DLD1 (cell line): Measurements from ENCODE around the gene KIAA0040.

Source experiments
- in situ Hi-C: cut with HindIII; loops from 2 replicates; pipeline ENCODE4 v1.10.0; 2017; ENCODE audit warnings: low sequenced_read_pairs

KIAA0040 gene

DNA sequence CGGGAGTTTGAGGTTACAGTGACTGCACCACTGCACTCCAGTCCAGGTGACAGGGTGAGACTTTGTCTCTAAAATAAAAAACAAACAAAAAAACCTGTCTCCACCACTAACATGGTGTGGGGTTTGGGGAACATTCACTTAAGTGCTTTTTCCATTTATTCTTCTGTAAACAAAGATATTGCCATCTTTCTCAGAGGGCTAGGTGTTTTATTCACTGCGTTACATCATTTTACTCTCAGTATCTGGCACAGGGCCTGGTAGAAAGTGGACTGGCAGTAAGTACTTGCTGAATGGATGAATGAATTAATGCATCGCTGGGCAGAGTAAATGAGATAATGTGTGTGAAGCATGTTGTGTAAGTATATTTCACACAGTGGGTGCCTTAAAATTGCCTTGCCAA, 20.1 kb downstream of the KIAA0040 start:
- in situ Hi-C loops = no loop called here

DNA sequence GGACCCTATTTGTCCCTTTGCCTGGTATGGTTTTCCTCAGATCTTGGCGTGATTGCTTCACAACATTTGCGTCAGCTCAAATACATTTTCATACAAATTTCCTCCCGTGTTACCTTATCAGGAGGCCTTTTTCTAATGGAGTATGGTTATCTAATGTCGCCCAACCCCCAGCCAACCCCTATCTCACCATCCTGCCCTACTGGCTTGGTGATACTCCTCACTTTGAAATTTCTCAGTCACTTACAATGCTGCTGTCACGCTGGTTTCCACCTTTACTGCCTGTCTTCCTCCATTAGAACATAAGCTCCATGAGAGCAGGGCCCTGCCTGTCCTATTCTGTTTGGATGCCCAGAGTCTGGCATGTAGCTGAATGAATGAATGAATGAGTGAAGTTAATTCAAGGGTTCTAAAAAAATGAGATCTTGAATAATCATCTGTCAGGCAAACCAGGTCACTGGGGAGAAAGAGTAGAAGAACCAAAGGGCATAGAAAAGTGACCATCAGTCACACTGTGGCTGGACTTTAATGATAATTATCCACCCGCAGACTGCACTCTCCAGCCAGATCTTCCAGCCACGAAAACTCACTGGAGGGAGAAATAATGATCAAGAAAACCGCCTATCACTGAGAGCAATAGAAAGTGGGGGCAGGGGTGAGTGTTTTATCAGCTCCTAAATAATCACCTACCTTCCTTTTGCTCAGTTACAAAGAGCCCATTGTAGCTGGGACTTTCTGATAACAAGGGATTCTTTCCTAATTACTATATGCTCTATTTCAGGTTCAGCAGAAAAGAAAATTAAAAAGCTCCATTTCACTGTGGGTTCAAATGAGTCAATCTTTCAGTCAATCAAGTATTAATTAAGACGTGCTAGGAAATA, 21.3 kb downstream of the KIAA0040 start:
- in situ Hi-C loops = no loop called here

DNA sequence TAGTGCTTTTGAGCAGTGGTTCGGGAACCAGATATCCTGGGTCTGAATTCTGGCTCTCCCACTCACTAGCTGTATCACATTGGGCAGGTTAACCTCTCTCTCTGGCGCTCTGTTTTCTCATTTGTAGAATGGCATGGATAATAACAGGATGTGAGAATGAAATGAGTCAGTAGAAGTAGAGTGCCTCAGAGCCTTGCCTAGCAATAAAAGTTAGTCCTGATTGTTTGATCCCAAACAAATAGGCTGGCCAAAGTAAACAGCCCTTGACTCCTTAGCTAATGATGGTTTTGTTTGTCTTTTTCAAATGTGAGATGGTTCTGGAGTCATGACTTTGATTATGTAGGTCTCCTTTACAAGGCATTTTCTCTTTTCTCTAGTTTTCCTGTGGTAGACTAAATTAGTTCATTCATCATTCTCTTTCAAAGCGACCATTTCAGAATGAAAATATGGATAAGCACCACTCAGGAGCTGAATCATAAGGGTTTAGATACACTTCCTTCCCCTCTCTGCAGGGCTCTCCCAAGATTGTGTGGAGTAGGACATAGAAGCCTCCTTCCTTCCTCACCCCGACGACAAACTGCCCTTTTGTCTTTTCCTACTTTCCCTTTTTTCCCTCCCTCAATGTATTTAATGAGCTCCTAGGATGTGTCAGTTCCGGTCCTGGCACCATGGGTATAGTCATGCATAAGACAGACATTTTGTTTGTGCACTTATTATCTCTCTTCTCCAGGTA, 23.1 kb downstream of the KIAA0040 start:
- in situ Hi-C loops = no loop called here

DNA sequence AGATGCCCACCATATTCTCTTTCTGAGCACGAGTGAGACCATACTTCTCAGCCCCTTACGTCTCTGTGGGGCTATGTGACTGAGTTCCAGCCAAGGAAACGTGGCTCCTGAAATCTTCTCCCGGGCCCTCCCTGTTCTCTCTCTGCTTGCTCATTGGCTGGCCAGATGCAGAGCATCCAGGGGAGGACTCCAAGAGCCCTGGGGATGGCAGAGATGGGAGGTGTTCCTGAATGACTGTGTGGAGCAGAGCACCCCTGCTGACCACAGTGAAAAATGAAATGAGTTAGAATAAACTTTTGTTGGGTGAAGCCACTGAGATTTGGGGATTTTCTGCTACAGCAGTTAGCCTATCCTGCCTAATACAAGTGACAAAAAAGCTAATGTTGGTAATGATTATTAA, 23.8 kb downstream of the KIAA0040 start:
- in situ Hi-C loops = no loop called here

DNA sequence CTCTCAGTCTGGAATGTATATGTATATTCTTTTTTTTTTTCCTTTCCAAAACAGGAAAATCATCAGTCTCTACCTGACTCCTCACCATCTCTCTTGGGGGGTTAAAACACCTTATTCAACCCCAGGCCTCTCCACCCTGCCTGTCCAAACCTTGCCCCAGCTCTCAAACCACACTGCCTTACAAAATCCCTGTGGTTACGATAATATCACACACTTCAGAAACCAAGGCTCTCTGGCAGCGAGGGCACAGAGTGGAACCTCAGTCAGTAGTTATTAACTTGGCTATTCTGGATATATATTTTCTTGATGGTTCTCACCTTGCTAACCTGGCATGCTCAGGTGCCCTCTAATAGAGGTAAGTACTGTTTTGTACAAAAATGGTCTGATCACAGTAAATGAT, 24.7 kb downstream of the KIAA0040 start:
- in situ Hi-C loops = no loop called here

DNA sequence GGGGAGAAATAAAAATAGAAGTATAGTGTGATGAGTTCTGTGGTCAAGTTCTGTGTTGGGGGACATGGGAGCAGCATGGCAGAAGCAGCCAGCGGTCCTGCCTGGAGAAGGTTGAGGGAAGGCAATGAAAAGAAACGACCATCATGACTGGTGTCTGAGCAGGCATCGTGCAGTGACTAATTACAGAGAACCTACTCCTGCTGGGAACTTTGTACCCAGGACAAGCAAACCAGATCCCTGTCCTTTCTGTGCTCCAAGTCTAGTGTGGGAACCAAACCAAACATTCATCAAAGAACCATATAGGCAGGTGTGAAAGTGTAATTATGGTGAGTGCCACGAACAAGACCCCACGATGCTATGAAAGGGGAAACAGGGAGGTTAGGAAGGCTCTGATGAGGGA, 25.8 kb downstream of the KIAA0040 start:
- in situ Hi-C loops = no loop called here

DNA sequence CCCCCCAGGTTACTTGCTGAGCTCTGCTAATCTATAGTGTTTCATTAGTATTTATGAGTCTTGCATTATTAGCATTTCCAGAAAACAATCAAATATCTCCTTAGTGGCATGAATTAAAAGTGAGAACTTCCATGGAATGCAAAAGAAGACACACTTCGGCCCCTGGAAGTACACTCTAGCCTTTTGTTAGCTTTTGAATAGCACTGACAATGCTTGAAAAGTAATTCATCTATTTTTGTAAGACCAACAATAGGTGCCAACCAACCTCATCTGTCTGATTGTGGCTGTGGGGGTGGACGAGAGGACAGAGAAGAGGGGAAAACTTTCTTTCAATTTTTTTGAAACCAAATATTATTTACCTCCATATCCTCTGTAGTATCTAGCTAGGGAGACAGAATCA, 27.8 kb downstream of the KIAA0040 start:
- in situ Hi-C loops = loop anchor here (5.0 kb wide), 1 partner anchor 68 kb away; no protein-coding TSS in a partner anchor

DNA sequence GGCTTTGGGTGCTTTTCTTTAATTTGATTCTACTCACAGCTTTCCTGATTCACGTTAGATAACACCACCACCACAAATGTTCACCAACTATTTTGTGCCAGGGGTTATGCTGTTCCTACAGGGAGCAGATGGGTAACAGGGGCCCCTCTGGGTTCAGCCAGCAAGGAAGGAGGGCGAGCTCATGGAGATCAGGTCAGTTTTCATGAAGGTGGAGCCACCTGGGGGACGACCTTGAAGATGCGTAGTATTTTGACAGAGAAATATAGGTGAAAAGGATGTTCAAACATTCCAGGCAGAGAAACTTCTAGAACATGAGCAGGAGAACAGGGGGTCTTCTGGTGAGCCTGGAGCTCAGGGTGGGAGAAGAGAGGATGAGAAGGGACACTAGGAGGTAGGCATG, 28.9 kb downstream of the KIAA0040 start:
- in situ Hi-C loops = loop anchor here (5.0 kb wide), 1 partner anchor 69 kb away; no protein-coding TSS in a partner anchor

DNA sequence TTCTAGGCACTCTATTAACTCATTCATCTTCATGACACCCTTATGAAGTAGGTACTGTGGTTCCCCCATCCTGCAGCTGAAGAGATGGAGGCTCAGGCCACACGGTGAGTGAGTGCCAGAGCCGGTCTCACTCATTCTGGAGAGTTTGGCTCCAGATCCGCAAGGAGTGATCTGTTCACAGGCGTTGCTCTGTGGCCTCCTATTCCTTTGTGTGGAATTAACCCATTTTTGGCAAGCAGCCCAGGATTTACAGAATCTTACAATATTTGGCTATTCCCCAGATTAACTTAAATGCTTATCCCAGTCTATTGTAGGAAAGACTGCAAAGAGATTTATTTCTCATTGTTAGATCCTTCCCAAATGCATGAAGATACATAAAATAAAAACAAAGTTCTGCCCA, 29.6 kb downstream of the KIAA0040 start:
- in situ Hi-C loops = loop anchor here (5.0 kb wide), 1 partner anchor 69 kb away; no protein-coding TSS in a partner anchor

DNA sequence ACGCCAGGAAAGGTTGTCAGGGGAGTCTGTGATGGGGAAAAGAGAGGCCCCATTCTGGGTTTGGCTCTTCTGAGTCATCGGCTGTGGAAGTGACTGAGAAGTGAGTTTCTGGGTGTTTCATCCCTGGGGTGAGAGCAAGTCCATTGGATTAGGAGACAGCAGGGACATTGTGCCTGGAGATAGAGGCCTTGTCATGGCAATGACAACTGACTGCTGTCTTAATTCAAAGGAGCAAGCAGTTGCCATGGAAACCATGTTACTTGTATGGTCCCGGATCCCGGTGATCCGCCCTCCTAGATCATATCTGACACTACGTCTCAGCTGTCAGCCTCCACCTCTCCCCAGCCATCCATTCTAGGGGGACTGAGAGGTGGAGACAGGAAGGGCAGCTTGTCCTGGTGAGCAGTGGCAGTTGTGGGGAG, 34.4 kb downstream of the KIAA0040 start:
- in situ Hi-C loops = no loop called here

DNA sequence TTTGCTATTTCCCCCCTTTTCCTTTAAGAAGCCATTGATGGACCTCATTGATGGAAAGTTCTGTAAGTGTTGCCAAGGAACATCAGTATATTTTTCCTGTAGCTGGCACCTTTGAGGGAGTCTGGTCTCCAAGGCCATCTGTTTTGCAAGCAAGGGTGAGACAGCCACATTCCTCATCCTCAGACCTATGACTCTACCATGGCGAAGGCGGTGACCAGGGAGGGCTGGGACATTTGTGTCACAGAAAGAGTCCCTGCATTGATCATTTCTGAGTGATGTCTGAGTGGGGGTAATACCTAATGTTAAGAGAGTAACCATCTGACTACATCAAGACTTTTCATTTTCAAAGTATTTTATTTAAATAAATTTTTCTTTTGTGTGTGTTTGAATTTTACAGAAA, 35.4 kb downstream of the KIAA0040 start:
- in situ Hi-C loops = no loop called here

DNA sequence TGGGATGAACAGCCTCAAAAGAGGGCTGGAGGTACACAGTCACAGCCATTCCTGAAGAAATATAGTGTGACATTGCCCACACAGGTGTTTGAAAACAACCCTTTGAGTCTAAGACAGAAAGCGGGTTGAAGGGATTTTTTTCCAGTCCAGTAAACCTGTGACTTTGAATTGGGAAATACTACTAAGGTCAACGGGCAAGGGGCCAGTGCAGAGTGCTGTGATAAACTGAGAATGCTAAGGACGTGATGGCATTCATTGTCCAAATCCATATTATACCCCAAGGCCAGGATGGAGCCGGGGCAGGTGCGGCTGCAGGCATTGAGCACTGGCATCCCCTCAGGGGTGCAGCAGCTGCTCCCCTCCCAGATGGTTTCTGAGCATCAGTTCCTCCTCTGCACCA, 36.6 kb downstream of the KIAA0040 start:
- in situ Hi-C loops = no loop called here

DNA sequence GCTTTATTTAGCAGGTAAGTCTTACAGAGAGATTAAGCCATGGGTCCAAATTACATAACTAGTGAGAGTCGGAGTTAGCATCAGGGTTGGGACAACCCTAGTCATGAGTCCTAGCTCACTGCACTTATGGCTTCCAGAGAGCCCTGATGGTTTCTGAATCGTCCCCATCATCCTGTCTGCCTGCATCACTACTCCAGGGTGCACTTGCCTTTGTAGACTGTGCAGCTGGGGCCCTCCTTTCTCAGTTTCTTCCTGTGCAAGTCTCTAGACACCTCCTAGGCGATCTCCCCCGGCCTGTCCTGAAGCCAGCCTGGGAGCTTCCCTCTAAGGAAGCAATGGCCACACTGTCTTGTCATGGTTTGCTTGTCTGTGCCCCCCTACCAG, 37.1 kb downstream of the KIAA0040 start:
- in situ Hi-C loops = no loop called here

DNA sequence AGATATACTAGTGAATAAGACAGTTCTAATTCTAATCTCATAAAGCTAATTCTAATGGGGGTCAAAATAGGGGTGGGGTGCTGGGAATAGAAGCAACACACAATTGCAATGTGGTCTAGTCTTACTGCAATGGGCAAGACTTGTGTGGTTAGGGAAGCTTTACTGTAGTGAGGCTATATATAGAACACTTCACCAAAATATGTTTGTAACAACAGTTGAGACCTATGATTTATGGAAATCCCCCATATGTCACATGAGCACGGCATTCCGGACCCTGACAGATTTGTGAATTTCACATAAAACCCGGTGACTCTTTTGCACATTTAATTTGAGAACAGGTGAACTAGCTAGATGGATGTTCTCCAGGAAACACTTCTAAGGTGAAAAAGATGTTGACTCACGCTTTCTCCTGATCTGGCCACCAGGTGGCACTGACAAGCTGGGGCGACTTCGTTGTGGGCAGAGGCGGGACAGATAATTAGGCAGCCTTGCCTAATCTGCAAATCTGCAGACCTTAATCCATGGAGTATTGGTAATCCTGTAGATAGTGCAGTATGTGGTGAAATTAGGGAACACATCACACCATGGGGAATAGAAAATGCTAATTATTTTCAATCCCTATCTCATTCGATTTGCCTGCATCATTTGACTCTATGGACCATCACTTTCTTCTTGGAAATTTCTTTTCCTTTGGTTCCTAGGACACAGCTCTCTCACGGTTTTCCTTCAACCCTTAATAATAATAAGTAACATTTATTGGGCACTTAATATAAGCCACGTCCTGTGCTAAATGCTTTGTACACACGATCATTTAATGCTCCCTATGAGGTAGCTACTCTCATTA, 37.7 kb downstream of the KIAA0040 start:
- in situ Hi-C loops = no loop called here

DNA sequence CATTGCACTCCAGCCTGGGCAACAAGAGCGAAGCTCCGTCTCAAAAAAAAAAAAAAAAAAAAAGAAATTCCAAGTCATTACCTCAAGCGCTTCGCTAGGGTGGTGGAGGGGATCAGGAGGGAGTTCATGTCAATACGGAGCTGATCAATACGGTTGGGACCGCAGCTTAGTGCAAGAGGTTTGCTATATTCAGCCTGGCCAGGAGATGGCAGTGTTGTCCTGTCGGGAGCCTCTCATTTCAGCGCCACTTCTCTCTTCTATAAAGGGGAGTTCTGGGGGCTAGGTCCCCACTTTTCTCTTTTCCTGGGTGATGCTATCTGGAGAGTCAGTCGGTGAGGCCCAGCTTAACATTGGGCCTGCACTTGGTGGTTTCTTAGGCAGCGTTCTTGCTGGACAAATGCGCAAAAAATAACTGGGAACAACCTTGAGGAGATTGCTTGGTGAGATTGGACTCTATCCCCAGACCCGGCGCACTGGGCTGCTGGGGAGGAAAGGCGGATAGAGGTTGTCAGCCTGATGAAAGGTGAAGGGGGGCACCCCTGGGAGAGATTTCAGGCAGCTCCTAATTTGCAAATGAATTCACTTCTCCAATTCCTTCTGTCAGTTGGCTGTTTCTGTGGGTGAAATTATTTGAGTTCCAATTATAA, 40.4 kb downstream of the KIAA0040 start:
- in situ Hi-C loops = no loop called here

DNA sequence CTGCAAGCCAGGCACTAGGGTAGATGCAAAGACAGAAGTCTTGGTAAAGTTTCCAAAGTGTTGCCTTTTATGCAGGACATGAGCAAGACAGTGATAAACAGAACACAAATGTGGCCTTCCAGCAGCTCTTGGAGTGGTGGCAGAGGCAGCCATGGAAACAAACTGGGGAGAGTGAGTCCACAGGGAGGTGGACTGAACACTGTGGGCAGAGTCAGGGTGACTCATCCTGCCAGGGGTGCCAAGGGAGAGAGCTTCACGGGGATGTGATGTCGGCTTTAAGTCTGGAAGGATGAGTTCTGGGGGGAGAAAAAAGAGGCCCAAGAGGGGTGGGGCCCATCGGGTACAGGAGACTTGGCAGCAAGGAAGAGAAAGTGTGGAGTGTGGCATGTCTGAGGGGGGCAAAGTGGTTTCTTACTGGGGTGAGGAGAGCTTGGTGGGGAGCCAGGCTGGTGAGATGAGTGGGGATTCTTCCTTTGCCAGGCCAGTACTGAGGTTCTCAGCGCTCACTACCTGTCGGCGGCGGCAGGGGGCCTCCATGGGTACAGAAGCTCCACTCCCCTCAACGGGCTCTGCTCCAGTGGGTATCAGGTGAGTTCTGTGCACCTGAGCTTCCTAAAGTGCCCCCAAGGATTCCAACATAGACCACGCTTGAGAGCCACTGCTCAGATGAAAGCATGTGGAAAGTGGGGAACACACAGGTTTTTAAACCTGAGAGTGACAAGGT, 41.8 kb downstream of the KIAA0040 start:
- in situ Hi-C loops = no loop called here

DNA sequence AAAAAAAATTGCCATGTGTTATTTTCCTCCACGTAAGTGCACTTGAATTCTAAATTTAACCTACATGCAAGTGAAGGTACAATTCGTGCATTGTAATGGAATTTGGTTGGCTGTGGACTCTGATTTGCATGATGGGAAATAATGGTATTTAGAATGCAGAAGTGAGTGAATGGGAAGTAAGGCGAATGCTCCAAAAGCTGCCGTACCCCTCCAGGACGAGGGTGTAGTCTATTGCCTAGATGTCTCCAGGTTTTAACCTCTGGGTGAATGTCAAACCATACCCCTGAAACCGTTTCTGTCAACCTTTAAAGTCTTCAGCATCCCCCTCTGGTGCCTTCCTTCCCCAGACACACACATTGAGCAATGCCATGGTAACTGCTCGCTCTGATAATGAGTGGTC, 44.5 kb downstream of the KIAA0040 start:
- in situ Hi-C loops = no loop called here

DNA sequence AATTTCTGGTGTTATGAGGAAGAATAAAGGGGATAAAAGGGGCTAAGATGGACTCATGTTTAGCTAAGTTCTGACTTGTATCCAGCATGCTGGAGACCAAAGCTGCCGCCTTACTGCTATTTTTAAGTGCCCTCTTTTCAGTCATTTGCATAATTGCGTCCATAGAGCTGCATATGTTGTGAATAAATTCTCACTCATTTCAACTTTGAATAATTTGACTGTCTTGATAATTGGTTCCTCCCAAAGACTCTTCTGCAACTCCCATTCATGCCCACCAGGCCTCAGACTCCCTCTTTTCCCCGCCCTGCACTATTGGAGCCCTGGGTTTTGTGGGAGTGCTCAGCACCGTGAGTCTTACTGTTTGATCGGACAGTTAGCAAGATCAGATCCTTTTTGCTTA, 45.0 kb downstream of the KIAA0040 start:
- in situ Hi-C loops = no loop called here

DNA sequence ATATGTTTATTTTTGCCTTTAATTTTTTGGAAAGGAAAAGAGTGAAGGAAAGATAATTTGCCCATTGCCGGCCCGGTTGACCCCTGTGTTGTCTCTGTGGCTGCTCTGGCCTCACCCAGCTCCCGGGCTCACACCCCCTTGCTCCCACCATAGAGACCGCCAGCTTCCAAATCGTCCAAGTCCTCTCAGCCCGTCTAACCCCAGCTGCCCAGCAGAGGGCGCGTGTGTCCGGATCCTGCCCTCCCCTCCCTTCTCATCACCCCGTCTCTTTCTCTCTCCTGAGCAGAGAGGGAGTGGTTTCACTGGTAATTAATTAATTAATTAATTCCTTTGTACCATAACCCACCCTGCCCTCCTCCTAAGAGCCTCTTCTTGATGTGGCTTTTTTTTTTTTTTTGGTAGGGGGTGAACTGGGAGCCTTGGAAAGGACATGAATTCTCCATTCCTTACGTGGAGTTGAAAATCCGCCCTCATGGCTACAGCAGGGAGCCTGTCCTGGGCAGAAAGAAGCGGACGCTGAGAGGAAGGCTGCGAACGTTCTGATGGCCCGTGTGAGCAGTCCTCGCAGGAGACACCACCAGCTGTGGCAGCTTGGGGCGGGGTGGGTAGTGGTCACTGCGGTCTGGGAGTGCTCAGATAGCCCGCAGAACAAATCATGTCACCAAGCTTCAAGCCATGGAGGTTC, 45.9 kb downstream of the KIAA0040 start:
- in situ Hi-C loops = no loop called here
